ENCODE data around the gene MED26. TPM values are rescaled to one million over a fixed set of nuclear protein-coding genes. Genes with fewer than 3 reads are reported as not detected.

MED26 gene
- total RNA-seq, 1 experiment from 2014 or later: 5.5 TPM

- in situ Hi-C loops (cut with HindIII; ENCODE audit: low pct_unique_long_range_greater_than_20kb, low sequenced_read_pairs): no loop called here
- no peak for DNase-seq (ENCODE audit: low read depth, low spot score)
Observed at GRCh38 chr19:16623576-16623975, 4.4 kb downstream of the MED26 start.

GRCh38 chr19:16623066-16623465 is 4.9 kb downstream of the MED26 start:
- DNase-seq (ENCODE audit: low read depth, low spot score): no peak
- in situ Hi-C loops (cut with HindIII; ENCODE audit: low pct_unique_long_range_greater_than_20kb, low sequenced_read_pairs): no loop called here

DNA sequence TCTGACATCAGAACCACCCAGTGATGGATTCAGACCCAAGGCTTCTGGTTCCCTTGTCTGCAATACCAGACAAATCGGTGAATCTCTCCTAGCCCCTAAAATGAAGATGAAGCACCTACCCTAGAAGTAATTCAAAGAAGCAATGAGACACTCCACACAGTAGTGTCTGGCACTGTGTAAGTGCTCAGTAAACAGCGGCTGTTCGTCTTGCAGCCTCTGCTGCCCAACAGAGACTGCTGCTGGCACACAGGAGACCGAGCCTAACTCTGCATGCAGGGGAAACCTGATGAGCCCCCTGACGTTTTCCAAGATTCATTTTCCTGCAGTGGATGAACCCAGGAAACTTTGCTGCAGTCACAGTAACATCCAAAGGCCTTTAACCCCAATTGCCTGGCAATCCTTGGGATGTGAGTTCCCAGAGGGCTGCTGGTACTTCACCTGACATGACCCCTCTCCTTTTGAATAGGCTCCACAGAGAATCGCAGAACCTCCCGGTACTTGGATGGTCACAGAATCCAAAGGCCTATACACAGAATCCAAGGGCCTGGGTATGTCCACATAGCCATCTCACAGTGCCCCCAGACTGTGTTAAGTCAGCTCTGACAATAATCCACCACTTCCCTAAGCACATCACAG is 6.7 kb downstream of the MED26 start:
- no peak for DNase-seq (ENCODE audit: low read depth, low spot score)
- in situ Hi-C loops (cut with HindIII; ENCODE audit: low pct_unique_long_range_greater_than_20kb, low sequenced_read_pairs): no loop called here

DNA sequence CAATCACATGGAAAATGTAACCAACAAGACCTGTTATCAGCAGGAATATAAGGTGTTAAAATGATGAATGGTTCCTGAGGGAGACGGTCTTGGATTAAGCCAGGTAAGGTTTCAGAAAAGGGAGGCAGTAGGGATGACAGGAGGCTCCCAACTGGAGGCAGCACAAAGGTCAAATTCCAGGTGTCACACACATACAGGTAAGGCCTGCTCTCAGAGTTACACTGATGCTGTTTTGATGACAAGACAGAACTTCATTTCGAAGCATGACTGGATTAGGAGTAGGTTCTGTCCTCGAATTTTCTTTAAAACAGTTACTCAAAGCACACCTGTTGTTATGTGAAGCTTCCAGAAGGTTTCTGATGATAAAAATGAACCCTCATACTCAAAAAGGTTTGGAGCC is 7.4 kb downstream of the MED26 start:
- in situ Hi-C loops (cut with HindIII; ENCODE audit: low pct_unique_long_range_greater_than_20kb, low sequenced_read_pairs): no loop called here
- DNase-seq (ENCODE audit: low read depth, low spot score): no peak

DNA sequence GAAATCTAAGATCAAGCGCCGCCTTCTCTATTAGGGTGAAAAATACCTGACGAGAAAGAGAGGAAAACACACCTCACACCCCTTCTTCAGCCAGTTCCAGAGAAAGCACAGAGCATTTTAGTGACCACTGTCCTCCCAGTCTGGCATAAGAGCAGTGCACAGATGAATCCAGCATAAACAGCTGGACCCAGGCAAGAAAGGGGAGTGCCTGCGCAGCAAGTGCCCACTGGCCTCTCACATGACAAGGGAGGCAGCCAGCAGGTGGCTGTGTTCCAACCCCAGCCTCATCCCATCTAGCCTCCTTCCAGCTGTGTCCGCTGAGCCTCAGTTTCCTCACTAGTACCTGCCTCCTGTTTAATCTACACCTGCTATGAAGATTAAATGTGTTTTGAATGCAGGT is 8.0 kb downstream of the MED26 start:
- in situ Hi-C loops (cut with HindIII; ENCODE audit: low pct_unique_long_range_greater_than_20kb, low sequenced_read_pairs): no loop called here
- DNase-seq (ENCODE audit: low read depth, low spot score): no peak

DNA sequence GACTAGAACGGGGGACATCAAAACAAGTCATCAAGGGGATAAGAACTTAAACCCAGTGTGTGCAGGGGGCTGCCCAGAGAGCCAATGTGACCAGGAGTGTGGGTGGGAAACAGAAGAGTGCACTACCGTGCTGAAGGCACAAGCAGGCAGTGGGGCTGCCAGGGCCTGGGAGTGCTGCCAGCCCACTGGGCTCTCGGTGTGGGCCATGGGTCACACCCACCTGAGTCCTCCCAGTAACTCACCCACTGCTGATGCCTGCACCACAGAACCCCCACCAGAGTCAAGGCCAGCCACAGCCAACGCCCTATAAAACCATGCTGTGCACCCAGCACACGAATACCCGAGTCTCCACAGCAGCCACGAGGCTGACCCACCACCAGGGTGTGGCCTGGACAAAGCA is 8.5 kb downstream of the MED26 start:
- in situ Hi-C loops (cut with HindIII; ENCODE audit: low pct_unique_long_range_greater_than_20kb, low sequenced_read_pairs): no loop called here
- DNase-seq (ENCODE audit: low read depth, low spot score): no peak

GRCh38 chr19:16618248-16618647 is 9.8 kb downstream of the MED26 start:
- no peak for DNase-seq (ENCODE audit: low read depth, low spot score)

DNA sequence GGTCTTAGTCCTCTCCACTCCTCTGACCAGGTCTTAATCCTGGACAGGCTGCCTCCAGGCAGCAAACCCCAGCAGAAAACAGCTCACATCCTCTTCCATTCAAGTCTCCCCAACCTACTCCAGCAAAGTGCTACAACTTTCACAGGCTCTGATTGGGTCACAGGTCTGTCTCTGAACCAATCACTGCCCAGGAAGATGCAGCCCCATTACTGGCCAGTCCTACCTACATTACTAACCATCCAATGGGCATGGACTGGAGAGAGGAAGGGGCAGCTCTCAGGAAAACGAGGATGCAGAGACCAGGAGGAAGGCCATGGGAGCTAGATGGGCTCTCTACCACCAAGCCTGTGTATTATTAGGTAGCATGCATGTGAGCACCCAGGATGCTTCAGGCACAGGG is 12.2 kb downstream of the MED26 start:
- DNase-seq (ENCODE audit: low read depth, low spot score): peak; percentile 55
- in situ Hi-C loops (cut with HindIII; ENCODE audit: low pct_unique_long_range_greater_than_20kb, low sequenced_read_pairs): no loop called here

More at GRCh38 chr19:16618248-16618647, 9.8 kb downstream of the MED26 start:
- in situ Hi-C loops (cut with HindIII; ENCODE audit: low pct_unique_long_range_greater_than_20kb, low sequenced_read_pairs): no loop called here

GRCh38 chr19:16614941-16615340 is 13.1 kb downstream of the MED26 start:
- no peak for DNase-seq (ENCODE audit: low read depth, low spot score)
- in situ Hi-C loops (cut with HindIII; ENCODE audit: low pct_unique_long_range_greater_than_20kb, low sequenced_read_pairs): no loop called here

GRCh38 chr19:16613841-16614240 is 14.2 kb downstream of the MED26 start:
- in situ Hi-C loops (cut with HindIII; ENCODE audit: low pct_unique_long_range_greater_than_20kb, low sequenced_read_pairs): no loop called here
- no peak for DNase-seq (ENCODE audit: low read depth, low spot score)

GRCh38 chr19:16612636-16613035 is 15.4 kb downstream of the MED26 start:
- in situ Hi-C loops (cut with HindIII; ENCODE audit: low pct_unique_long_range_greater_than_20kb, low sequenced_read_pairs): no loop called here
- DNase-seq (ENCODE audit: low read depth, low spot score): no peak

DNA sequence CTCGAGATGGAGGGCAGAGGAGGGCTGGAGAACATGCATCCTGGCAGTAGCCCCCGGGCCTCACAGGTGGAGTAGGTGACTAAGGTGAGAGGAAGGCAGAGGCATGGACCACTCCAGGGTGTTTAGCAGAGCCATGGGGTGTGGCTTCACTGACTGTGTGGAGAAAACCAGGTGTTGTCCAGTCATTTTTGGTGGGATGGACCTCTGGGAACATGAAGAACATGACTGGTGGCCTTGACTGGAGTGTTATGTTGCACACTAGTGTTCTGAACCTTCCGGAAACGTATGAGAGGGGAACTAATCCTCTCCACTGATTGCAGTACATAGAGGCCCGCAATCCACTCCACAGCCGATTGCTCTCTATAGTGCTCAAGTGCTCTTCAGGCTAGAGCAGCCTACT is 16.9 kb downstream of the MED26 start:
- in situ Hi-C loops (cut with HindIII; ENCODE audit: low pct_unique_long_range_greater_than_20kb, low sequenced_read_pairs): no loop called here

GRCh38 chr19:16609511-16610200 is 18.3 kb downstream of the MED26 start:
- no peak for DNase-seq (ENCODE audit: low read depth, low spot score)
- in situ Hi-C loops (cut with HindIII; ENCODE audit: low pct_unique_long_range_greater_than_20kb, low sequenced_read_pairs): no loop called here

More for the DNA sequence above, 16.9 kb downstream of the MED26 start:
- no peak for DNase-seq (ENCODE audit: low read depth, low spot score)

DNA sequence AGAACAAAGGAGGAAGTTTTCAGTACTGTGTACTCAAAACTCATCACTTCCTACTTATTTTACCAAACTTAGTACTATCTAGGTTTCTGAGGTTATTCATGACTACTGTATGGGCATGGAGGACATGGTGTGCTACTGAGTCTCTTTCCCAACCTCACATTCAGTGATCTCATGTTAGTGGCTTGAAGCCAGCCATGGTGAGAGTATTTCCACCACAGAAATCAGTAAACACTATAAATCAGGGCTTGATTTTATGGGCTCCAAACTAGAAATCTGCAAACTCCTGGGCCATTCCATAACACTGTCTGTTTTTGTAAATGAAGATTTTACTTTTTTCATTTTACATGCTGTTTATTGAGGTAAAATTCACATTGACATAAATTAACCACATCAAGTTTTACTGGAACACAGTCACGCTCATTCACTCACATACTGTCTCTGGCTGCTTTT is 19.7 kb downstream of the MED26 start:
- in situ Hi-C loops (cut with HindIII; ENCODE audit: low pct_unique_long_range_greater_than_20kb, low sequenced_read_pairs): no loop called here
- no peak for DNase-seq (ENCODE audit: low read depth, low spot score)

DNA sequence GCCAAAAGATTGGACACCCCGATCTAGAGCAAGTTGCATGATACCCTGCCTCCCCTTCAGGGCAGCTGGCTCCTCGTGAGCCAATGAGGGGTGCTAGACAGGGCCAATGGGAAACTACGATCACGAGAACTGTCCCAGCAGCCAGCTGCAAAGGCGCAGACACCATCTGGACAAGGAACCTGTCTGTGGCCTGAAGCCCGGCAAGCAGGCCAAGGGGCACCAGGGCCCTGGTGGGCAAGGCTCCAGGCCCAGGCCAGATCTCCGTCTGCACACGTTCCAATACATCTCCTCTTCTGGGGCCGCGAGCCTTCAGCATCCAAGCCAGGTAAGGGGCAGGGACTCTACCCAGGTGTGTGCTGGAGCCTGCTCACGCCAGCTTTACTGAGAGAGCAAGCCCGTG is 20.2 kb downstream of the MED26 start:
- in situ Hi-C loops (cut with HindIII; ENCODE audit: low pct_unique_long_range_greater_than_20kb, low sequenced_read_pairs): no loop called here
- no peak for DNase-seq (ENCODE audit: low read depth, low spot score)

DNA sequence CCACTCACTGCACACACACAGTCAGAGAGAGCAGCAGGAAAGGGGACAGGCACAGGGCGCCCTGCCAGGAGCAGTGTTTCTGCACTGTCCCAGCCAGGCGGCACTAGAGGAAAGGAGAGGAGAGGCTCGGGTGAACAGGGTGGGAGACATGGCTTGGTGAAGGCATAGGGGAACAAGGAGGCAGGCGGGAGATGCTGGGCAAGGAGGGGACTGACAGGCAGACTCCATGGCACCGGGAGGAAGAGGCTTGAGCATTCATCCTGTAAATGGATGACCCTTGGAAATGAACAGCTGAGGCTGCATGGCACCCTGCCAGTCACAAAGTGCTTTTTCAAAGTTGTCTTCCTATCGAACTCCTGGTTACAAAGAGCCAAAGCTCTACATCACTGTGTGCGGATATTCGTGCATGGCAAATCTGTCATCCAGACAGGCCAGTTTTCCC is 22.4 kb downstream of the MED26 start:
- no peak for DNase-seq (ENCODE audit: low read depth, low spot score)
- in situ Hi-C loops (cut with HindIII; ENCODE audit: low pct_unique_long_range_greater_than_20kb, low sequenced_read_pairs): no loop called here

DNA sequence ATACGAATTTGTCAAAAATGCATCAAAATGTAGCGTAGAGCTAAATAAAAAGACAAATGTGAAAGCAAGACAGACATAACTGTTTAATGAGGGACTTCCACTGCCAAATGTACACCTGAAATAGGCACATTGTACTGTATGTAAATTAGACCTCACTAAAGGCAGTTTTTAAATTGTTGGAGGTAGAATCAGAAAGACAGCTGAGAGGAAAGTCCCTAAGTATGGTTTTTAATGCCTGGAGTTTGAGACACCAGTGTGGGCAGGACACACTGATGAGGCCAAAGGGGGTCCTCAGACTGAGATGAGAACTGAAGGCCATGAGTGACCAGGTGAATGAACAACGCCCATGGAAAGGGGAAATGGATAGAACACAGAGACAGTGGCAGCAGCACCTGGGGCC is 22.9 kb downstream of the MED26 start:
- in situ Hi-C loops (cut with HindIII; ENCODE audit: low pct_unique_long_range_greater_than_20kb, low sequenced_read_pairs): no loop called here
- no peak for DNase-seq (ENCODE audit: low read depth, low spot score)

- no peak for DNase-seq (ENCODE audit: low read depth, low spot score)
- in situ Hi-C loops (cut with HindIII; ENCODE audit: low pct_unique_long_range_greater_than_20kb, low sequenced_read_pairs): no loop called here
Observed at GRCh38 chr19:16604615-16605014, 23.4 kb downstream of the MED26 start.

GRCh38 chr19:16603090-16603489 is 24.9 kb downstream of the MED26 start:
- DNase-seq (ENCODE audit: low read depth, low spot score): no peak
- in situ Hi-C loops (cut with HindIII; ENCODE audit: low pct_unique_long_range_greater_than_20kb, low sequenced_read_pairs): no loop called here

Data from SK-MEL-5 (cell line).